WTC11 (cell line): Measurements from ENCODE around the gene TSPO2. TPM values are rescaled to one million over a fixed set of nuclear protein-coding genes. Genes with fewer than 3 reads are reported as not detected.

Experiments used
- ATAC-seq: fragments of 200-7000 bp; cut with Tn5 transposase; 2 replicates; pipeline ENCODE4 v1.10.0; 2021; ENCODE audit warnings: mild to moderate bottlenecking, moderate library complexity
- CTCF ChIA-PET: fragments of 300-600 bp; sonication (Branson Sonifier 250); formaldehyde crosslinking; loops from one replicate; lab custom pipeline; 2021; ENCODE audit warnings: antibody characterized with exemption; lab: Charles Lee
- POLR2A ChIA-PET: fragments of 350-600 bp; sonication (Branson Sonifier 250); formaldehyde crosslinking; loops from one replicate; lab custom pipeline; 2021; ENCODE audit warnings: antibody characterized with exemption; lab: Charles Lee
- DNase-seq: peaks from one replicate; pipeline ENCODE4 v3.0.0; 2021; ENCODE audit warnings: low spot score
- H3K27ac Mint-ChIP-seq: 2 replicates; pipeline ENCODE4 v1.8.0; 2021; ENCODE audit warnings: mixed read lengths
- H3K27me3 Mint-ChIP-seq: 2 replicates; pipeline ENCODE4 v1.8.0; 2021; ENCODE audit warnings: low read depth, mild to moderate bottlenecking, moderate library complexity, mixed read lengths
- H3K36me3 Mint-ChIP-seq: 2 replicates; pipeline ENCODE4 v1.8.0; 2021; ENCODE audit warnings: mixed read lengths
- H3K4me1 Mint-ChIP-seq: 2 replicates; pipeline ENCODE4 v1.8.0; 2022; ENCODE audit warnings: mixed read lengths
- H3K4me3 Mint-ChIP-seq: 2 replicates; pipeline ENCODE4 v1.8.0; 2021; ENCODE audit warnings: mild to moderate bottlenecking, moderate library complexity, mixed read lengths
- H3K9me3 Mint-ChIP-seq: 2 replicates; pipeline ENCODE4 v1.8.0; 2021; ENCODE audit warnings: mixed read lengths
- ELF4 ChIP-seq: sonication (generic); formaldehyde crosslinking; IDR thresholded peaks from 2 replicates; pipeline ENCODE4 v1.8.1; 2022; ENCODE audit warnings: low read depth, mild to moderate bottlenecking, moderate library complexity, missing genetic modification reagents
- ESRRA ChIP-seq: sonication (generic); formaldehyde crosslinking; IDR thresholded peaks from 2 replicates; pipeline ENCODE4 v1.8.1; 2022; ENCODE audit warnings: mild to moderate bottlenecking, missing genetic modification reagents, borderline replicate concordance
- GABPB1 ChIP-seq: sonication (generic); formaldehyde crosslinking; IDR thresholded peaks from 2 replicates; pipeline ENCODE4 v1.8.1; 2023; ENCODE audit warnings: mild to moderate bottlenecking, missing genetic modification reagents
- TEAD1 ChIP-seq: sonication (generic); formaldehyde crosslinking; IDR thresholded peaks from 2 replicates; pipeline ENCODE4 v1.8.0; 2022; ENCODE audit warnings: mild to moderate bottlenecking, missing genetic modification reagents
- ZNF232 ChIP-seq: sonication (generic); formaldehyde crosslinking; IDR thresholded peaks from 2 replicates; pipeline ENCODE4 v1.8.0; 2022; ENCODE audit warnings: mild to moderate bottlenecking, missing genetic modification reagents
- total RNA-seq: library from RNA; stranded (reverse); gene quantifications from 3 replicates; pipeline ENCODE4 v1.2.3, GENCODE V29; 2021
- TF ChIP-seq, protein P1 (sequence below): sonication (generic); formaldehyde crosslinking; IDR thresholded peaks from 2 replicates; pipeline ENCODE4 v1.8.1; 2023; ENCODE audit warnings: mild to moderate bottlenecking, missing genetic modification reagents
- TF ChIP-seq, protein P2 (sequence below): sonication (generic); formaldehyde crosslinking; IDR thresholded peaks from 2 replicates; pipeline ENCODE4 v1.8.1; 2023; ENCODE audit warnings: mild to moderate bottlenecking, missing genetic modification reagents, moderate library complexity
- TF ChIP-seq, protein P3 (sequence below): fragments of 250-450 bp; sonication (Bioruptor Pico); IDR thresholded peaks from 2 replicates; pipeline ENCODE4 v2.1.2; 2022; ENCODE audit warnings: mild to moderate bottlenecking, moderate library complexity
- TF ChIP-seq, protein P4 (sequence below): sonication (generic); formaldehyde crosslinking; IDR thresholded peaks from 2 replicates; pipeline ENCODE4 v1.8.1; 2022; ENCODE audit warnings: mild to moderate bottlenecking, moderate library complexity, missing genetic modification reagents
- TF ChIP-seq, protein P5 (sequence below): sonication (generic); formaldehyde crosslinking; IDR thresholded peaks from 2 replicates; pipeline ENCODE4 v1.8.1; 2022; ENCODE audit warnings: missing genetic modification reagents, borderline replicate concordance
- TF ChIP-seq, protein P6 (sequence below): sonication (generic); formaldehyde crosslinking; IDR thresholded peaks from 2 replicates; pipeline ENCODE4 v1.8.1; 2023; ENCODE audit warnings: mild to moderate bottlenecking, moderate library complexity, missing genetic modification reagents
- TF ChIP-seq, protein P7 (sequence below): sonication (generic); formaldehyde crosslinking; IDR thresholded peaks from 2 replicates; pipeline ENCODE4 v1.8.1; 2023; ENCODE audit warnings: mild to moderate bottlenecking, missing genetic modification reagents, moderate library complexity
- TF ChIP-seq, protein P8 (sequence below): sonication (generic); formaldehyde crosslinking; IDR thresholded peaks from 2 replicates; pipeline ENCODE4 v1.8.0; 2023; ENCODE audit warnings: missing genetic modification reagents
- TF ChIP-seq, protein P9 (sequence below): sonication (generic); formaldehyde crosslinking; IDR thresholded peaks from 2 replicates; pipeline ENCODE4 v1.8.1; 2022; ENCODE audit warnings: low read depth, missing genetic modification reagents, borderline replicate concordance

The TSPO2 gene
- total RNA-seq, 1 experiment from 2014 or later = not detected

DNA sequence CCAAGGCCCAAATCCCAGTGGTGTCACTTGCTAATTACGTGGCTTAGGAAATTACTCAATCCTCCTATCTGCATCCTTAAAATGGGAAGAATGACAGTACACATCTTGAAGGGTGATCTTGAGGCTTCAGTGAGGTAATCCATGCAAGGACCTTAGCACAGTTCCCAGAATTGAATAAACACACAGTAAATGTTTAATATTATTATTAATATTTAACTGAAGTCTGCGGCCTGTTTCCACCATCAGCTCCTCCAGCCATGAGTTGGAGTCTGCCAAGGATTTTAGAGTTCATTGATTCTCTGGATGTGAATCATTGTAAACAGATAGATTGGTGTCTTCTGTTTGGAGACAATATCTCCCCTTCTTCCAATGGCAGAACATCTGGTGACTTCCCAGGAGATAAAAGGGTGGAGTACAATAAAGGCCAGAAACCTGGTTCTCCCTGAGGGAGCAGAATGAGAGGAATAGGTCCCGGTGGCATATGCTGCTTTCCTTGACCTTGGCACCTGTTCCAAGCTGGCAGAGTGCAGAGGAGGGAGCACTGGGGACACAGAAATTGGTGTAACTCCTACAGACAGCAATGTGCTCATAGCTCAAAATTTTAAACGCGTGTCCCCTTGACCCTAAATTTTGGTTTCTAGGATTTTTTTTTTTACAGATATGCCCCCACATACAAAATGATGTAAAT is 28.7 kb upstream of the TSPO2 start:
- Mint-ChIP-seq H3K36me3 (no peaks in the 10 kb centered on the region), H3K27me3 (peaks cover 3% of the 10 kb centered on the region; the same call in 1 of the 2 replicates), H3K4me3 (no peak overlapping the region), H3K27ac (no peak overlapping the region), H3K4me1 (peaks cover 7% of the 10 kb centered on the region; the same call in 1 of the 2 replicates), H3K9me3 (peaks cover 13% of the 10 kb centered on the region)
- ATAC-seq (no peak), DNase-seq (no peak)
- ChIA-PET CTCF (interaction anchor here (0.5 to 2.5 kb wide), 3 partner anchors 14 to 31 kb away, joined by 3 to 18 read pairs (median 3); no protein-coding TSS in a partner anchor), POLR2A (no interaction called here)
- TF ChIP-seq ESRRA (CRISPR knock-in tag) (no peak), ZNF232 (no peak), GABPB1 (CRISPR knock-in tag) (no peak), ELF4 (CRISPR knock-in tag) (no peak), TEAD1 (CRISPR knock-in tag) (no peak)
- TF ChIP-seq, protein P1, sequence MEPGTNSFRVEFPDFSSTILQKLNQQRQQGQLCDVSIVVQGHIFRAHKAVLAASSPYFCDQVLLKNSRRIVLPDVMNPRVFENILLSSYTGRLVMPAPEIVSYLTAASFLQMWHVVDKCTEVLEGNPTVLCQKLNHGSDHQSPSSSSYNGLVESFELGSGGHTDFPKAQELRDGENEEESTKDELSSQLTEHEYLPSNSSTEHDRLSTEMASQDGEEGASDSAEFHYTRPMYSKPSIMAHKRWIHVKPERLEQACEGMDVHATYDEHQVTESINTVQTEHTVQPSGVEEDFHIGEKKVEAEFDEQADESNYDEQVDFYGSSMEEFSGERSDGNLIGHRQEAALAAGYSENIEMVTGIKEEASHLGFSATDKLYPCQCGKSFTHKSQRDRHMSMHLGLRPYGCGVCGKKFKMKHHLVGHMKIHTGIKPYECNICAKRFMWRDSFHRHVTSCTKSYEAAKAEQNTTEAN (CRISPR knock-in tag) = no peak
- TF ChIP-seq, protein P2, sequence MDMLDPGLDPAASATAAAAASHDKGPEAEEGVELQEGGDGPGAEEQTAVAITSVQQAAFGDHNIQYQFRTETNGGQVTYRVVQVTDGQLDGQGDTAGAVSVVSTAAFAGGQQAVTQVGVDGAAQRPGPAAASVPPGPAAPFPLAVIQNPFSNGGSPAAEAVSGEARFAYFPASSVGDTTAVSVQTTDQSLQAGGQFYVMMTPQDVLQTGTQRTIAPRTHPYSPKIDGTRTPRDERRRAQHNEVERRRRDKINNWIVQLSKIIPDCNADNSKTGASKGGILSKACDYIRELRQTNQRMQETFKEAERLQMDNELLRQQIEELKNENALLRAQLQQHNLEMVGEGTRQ (CRISPR knock-in tag) = no peak
- TF ChIP-seq, protein P3, sequence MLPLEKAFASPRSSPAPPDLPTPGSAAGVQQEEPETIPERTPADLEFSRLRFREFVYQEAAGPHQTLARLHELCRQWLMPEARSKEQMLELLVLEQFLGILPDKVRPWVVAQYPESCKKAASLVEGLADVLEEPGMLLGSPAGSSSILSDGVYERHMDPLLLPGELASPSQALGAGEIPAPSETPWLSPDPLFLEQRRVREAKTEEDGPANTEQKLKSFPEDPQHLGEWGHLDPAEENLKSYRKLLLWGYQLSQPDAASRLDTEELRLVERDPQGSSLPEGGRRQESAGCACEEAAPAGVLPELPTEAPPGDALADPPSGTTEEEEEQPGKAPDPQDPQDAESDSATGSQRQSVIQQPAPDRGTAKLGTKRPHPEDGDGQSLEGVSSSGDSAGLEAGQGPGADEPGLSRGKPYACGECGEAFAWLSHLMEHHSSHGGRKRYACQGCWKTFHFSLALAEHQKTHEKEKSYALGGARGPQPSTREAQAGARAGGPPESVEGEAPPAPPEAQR (CRISPR knock-in tag) = no peak
- TF ChIP-seq, protein P4, sequence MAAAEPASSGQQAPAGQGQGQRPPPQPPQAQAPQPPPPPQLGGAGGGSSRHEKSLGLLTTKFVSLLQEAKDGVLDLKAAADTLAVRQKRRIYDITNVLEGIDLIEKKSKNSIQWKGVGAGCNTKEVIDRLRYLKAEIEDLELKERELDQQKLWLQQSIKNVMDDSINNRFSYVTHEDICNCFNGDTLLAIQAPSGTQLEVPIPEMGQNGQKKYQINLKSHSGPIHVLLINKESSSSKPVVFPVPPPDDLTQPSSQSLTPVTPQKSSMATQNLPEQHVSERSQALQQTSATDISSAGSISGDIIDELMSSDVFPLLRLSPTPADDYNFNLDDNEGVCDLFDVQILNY = no peak
- TF ChIP-seq, protein P5, sequence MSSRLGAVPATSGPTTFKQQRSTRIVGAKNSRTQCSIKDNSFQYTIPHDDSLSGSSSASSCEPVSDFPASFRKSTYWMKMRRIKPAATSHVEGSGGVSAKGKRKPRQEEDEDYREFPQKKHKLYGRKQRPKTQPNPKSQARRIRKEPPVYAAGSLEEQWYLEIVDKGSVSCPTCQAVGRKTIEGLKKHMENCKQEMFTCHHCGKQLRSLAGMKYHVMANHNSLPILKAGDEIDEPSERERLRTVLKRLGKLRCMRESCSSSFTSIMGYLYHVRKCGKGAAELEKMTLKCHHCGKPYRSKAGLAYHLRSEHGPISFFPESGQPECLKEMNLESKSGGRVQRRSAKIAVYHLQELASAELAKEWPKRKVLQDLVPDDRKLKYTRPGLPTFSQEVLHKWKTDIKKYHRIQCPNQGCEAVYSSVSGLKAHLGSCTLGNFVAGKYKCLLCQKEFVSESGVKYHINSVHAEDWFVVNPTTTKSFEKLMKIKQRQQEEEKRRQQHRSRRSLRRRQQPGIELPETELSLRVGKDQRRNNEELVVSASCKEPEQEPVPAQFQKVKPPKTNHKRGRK (CRISPR knock-in tag) = no peak
- TF ChIP-seq, protein P6, sequence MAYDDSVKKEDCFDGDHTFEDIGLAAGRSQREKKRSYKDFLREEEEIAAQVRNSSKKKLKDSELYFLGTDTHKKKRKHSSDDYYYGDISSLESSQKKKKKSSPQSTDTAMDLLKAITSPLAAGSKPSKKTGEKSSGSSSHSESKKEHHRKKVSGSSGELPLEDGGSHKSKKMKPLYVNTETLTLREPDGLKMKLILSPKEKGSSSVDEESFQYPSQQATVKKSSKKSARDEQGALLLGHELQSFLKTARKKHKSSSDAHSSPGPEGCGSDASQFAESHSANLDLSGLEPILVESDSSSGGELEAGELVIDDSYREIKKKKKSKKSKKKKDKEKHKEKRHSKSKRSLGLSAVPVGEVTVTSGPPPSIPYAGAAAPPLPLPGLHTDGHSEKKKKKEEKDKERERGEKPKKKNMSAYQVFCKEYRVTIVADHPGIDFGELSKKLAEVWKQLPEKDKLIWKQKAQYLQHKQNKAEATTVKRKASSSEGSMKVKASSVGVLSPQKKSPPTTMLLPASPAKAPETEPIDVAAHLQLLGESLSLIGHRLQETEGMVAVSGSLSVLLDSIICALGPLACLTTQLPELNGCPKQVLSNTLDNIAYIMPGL (CRISPR knock-in tag) = no peak
- TF ChIP-seq, protein P7, sequence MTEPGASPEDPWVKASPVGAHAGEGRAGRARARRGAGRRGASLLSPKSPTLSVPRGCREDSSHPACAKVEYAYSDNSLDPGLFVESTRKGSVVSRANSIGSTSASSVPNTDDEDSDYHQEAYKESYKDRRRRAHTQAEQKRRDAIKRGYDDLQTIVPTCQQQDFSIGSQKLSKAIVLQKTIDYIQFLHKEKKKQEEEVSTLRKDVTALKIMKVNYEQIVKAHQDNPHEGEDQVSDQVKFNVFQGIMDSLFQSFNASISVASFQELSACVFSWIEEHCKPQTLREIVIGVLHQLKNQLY (CRISPR knock-in tag) = no peak
- TF ChIP-seq, protein P8, sequence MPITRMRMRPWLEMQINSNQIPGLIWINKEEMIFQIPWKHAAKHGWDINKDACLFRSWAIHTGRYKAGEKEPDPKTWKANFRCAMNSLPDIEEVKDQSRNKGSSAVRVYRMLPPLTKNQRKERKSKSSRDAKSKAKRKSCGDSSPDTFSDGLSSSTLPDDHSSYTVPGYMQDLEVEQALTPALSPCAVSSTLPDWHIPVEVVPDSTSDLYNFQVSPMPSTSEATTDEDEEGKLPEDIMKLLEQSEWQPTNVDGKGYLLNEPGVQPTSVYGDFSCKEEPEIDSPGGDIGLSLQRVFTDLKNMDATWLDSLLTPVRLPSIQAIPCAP (CRISPR knock-in tag) = no peak
- TF ChIP-seq, protein P9, sequence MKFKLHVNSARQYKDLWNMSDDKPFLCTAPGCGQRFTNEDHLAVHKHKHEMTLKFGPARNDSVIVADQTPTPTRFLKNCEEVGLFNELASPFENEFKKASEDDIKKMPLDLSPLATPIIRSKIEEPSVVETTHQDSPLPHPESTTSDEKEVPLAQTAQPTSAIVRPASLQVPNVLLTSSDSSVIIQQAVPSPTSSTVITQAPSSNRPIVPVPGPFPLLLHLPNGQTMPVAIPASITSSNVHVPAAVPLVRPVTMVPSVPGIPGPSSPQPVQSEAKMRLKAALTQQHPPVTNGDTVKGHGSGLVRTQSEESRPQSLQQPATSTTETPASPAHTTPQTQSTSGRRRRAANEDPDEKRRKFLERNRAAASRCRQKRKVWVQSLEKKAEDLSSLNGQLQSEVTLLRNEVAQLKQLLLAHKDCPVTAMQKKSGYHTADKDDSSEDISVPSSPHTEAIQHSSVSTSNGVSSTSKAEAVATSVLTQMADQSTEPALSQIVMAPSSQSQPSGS (CRISPR knock-in tag) = no peak
